DND-41 (cell line): ENCODE results near the gene RNF223.
"Not testable (repeated sequence)": the region's sequence is repeated elsewhere in the genome, so short reads cannot be mapped to it uniquely, and the experiment has no call there.

Experiments used
- ATAC-seq: fragments of 200-7000 bp; cut with Tn5 transposase; 3 replicates; pipeline ENCODE4 v1.9.1; 2021; ENCODE audit warnings: low read depth; ENCODE audit not compliant: insufficient read depth
- DNase-seq: peaks from one replicate; pipeline ENCODE4 v3.0.0-alpha.2; 2020
- H2AFZ ChIP-seq: 2 replicates; pipeline ENCODE4 v1.6.0; 2012; ENCODE audit warnings: low read depth, low read length
- H3K27ac ChIP-seq: 2 replicates; pipeline ENCODE4 v1.5.1; 2012; ENCODE audit warnings: low read length, inconsistent platforms
- H3K27me3 ChIP-seq: fragments of 200-600 bp; sonication (generic); 2 replicates; pipeline ENCODE4 v1.6.0; 2012; ENCODE audit warnings: low read length, mild to moderate bottlenecking, inconsistent platforms; ENCODE audit not compliant: insufficient read depth, poor library complexity
- H3K36me3 ChIP-seq: 2 replicates; pipeline ENCODE4 v1.5.1; 2012; ENCODE audit warnings: low read length, inconsistent platforms; ENCODE audit not compliant: insufficient read depth
- H3K4me1 ChIP-seq: 2 replicates; pipeline ENCODE4 v1.5.1; 2012; ENCODE audit warnings: mild to moderate bottlenecking, low read length; ENCODE audit not compliant: insufficient read depth
- H3K4me2 ChIP-seq: 2 replicates; pipeline ENCODE4 v1.6.0; 2012; ENCODE audit warnings: mild to moderate bottlenecking, moderate library complexity, low read length, inconsistent platforms; ENCODE audit not compliant: insufficient read depth
- H3K4me3 ChIP-seq, 2 experiments: fragments of 200-600 bp in 1 of 2; shearing (Covaris generic) in 1 of 2; 2 replicates each; pipeline ENCODE4 v1.5.1; 2012 to 2016; ENCODE audit warnings: inconsistent platforms in 2 of 2, low read length in 2 of 2, mild to moderate bottlenecking in 2 of 2, low read depth in 1 of 2, moderate library complexity in 1 of 2
- H3K79me2 ChIP-seq: 2 replicates; pipeline ENCODE4 v1.6.0; 2012; ENCODE audit warnings: low read length, inconsistent platforms; ENCODE audit not compliant: insufficient read depth
- H3K9ac ChIP-seq: 2 replicates; pipeline ENCODE4 v1.6.0; 2012; ENCODE audit warnings: low read depth, mild to moderate bottlenecking, inconsistent platforms, low read length, moderate library complexity
- H3K9me3 ChIP-seq: 2 replicates; pipeline ENCODE4 v1.5.1; 2012; ENCODE audit warnings: low read length, moderate library complexity, mild to moderate bottlenecking, inconsistent platforms; ENCODE audit not compliant: insufficient read depth, severe bottlenecking
- H4K20me1 ChIP-seq: 2 replicates; pipeline ENCODE4 v1.6.0; 2012; ENCODE audit warnings: low read length; ENCODE audit not compliant: insufficient read depth
- CTCF ChIP-seq: IDR thresholded peaks from 2 replicates; pipeline ENCODE4 v1.5.1; 2012; ENCODE audit warnings: borderline replicate concordance, low read length, moderate library complexity, mild to moderate bottlenecking; ENCODE audit not compliant: poor library complexity, severe bottlenecking; ENCODE audit errors: extremely low read depth
- EZH2 ChIP-seq: IDR thresholded peaks from 3 replicates; pipeline ENCODE4 v1.6.1; 2012; ENCODE audit warnings: borderline replicate concordance, low read depth, mild to moderate bottlenecking, moderate library complexity, low read length, inconsistent platforms; ENCODE audit not compliant: severe bottlenecking

RNF223 gene

DNA sequence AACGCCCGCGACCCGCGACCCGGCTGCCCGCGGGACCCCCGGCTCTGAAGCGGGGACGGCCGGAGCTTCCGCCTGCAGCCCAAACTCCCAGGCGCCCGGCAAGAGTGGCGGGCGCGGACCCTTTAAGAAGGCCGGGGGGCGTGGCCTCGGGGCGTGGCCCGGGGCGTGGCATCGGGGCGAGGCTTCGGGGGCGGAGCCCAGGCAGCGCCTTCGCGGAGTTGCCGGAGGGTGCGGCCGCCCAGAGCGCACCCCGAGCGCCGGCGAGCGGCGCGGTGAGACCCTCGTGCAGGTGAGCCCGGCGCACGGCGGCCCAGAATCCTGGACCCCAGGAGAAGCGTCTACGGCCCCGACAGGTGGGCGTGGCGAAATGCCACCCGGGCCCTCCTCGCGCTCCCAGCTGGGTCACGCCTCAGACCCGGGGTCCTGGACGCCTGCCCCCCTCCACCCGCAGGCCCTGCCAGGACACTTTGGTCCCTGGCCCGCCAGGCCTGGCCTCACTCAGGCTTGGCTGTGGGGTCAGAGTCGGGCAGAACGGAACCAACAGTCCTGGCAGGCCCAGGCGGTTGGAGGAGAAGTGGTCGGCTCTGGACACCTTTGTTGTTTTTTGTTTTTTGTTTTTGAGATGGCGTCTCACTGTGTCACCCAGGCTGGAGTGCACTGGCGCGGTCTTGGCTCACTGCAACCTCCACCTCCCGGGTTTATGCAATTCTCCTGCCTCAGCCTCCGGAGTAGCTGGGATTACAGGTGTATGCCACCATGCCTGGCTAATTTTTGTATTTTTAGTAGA is 14.4 kb downstream of the RNF223 start:
- Histone ChIP-seq H3K9me3 (no peaks in the 10 kb centered on the region), H3K27me3 (peaks cover 33% of the 10 kb centered on the region), H3K4me3 (peak overlapping the region; percentile 29 to 55; a peak in 3 of 4 replicates), H3K36me3 (no peaks in the 10 kb centered on the region), H3K27ac (no peak overlapping the region), H4K20me1 (peaks cover 29% of the 10 kb centered on the region), H2AFZ (peak overlapping the region; percentile 54; the same call in 1 of the 2 replicates), H3K4me2 (peak overlapping the region; percentile 61), H3K9ac (peak overlapping the region; percentile 46), H3K4me1 (peaks cover 17% of the 10 kb centered on the region), H3K79me2 (no peaks in the 10 kb centered on the region)
- DNase-seq = peak; percentile 94
- ATAC-seq = peak; percentile 93
- TF ChIP-seq EZH2 (no peak), CTCF (no peak)

GRCh38 chr1:1058921-1059493 is 15.1 kb downstream of the RNF223 start:
- ATAC-seq = peak; percentile 64
- Histone ChIP-seq H3K27ac (no peak overlapping the region), H3K9me3 (no peaks in the 10 kb centered on the region), H3K4me1 (peaks cover 17% of the 10 kb centered on the region), H2AFZ (peak overlapping the region; percentile 54), H3K36me3 (no peaks in the 10 kb centered on the region), H3K4me3 (peak overlapping the region; percentile 29 to 55; a peak in 3 of 4 replicates), H3K4me2 (peak overlapping the region; percentile 61), H4K20me1 (peaks cover 29% of the 10 kb centered on the region), H3K27me3 (peaks cover 33% of the 10 kb centered on the region), H3K9ac (peak overlapping the region; percentile 46), H3K79me2 (no peaks in the 10 kb centered on the region)
- DNase-seq = no peak
- TF ChIP-seq CTCF (peak; percentile 53), EZH2 (no peak)

DNA sequence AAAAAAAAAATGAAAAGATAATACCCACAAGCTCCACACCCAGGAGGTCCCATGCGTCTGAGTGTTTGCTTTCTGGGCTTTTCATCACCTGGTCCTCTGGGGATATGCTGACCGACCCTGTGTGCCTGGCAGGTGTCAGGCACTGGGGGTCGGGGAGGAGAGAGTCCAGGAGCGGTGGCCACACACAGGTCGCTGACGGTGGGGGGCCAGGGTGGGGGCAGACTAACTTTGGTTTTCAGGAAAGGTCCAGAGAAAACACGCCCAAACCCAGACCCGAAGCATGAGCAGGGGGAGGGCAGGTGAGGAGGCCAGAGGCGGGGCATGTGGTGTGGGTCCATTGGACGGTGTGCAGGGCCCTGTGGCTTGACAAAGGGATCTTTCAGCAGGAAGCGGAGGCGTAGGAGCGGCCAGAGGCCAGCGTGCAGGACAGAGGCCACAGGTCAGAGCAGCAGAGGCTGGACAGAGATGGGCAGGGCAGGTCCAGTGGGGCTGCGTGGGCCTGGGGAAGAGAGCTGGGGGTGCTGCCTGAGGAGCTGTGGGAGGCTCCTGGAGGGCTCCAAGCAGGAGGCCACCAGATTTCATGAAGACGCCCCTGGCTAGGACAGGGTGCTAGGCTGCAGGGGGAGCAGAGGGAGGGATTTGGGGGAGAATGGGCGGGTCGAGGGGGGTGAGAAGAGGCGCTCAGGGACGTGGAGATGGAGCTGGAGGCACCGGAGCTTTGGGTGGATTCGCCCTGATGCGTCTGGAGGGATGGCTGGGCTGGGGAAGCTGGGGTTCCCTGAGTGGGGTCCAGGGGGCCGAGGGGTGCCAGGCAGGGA is 15.8 kb downstream of the RNF223 start:
- H3K9ac ChIP-seq = peak overlapping the region; percentile 46; the same call in 1 of the 2 replicates
- peak overlapping the region in 1 of 2 experiments; percentile 55; a peak in 2 of 4 replicates for H3K4me3 ChIP-seq
- H4K20me1 ChIP-seq = peaks cover 24% of the 10 kb centered on the region
- H3K27ac ChIP-seq = no peak overlapping the region
- H3K27me3 ChIP-seq = peaks cover 29% of the 10 kb centered on the region
- H2AFZ ChIP-seq = no peak overlapping the region
- DNase-seq (no peak), ATAC-seq (no peak)
- peak overlapping the region; percentile 61 for H3K4me2 ChIP-seq
- H3K79me2 ChIP-seq = no peaks in the 10 kb centered on the region
- H3K9me3 ChIP-seq = no peaks in the 10 kb centered on the region
- TF ChIP-seq CTCF = no peak
- TF ChIP-seq EZH2 = no peak
- peaks cover 17% of the 10 kb centered on the region for H3K4me1 ChIP-seq
- H3K36me3 ChIP-seq = no peaks in the 10 kb centered on the region; the same call in 1 of the 2 replicates

DNA sequence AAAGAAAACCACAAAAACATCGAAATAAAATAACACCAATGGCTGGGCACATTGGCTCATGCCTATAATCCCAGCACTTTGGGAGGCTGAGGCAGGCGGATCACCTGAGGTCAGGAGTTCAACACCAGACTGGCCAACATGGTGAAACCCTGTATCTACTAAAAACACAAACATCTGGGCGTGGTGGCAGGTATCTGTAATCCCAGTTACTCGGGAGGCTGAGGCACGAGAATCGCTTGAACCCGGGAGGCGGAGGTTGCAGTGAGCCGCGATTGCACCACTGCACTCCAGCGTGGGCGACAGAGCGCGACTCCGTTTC is 16.4 kb downstream of the RNF223 start:
- H3K4me2 ChIP-seq, H2AFZ ChIP-seq, H3K9me3 ChIP-seq, DNase-seq, H3K36me3 ChIP-seq, H3K9ac ChIP-seq, H3K4me3 ChIP-seq, H3K27ac ChIP-seq, H3K79me2 ChIP-seq, ATAC-seq: not testable (repeated sequence)
- peaks cover 24% of the 10 kb centered on the region for H3K27me3 ChIP-seq
- H3K4me1 ChIP-seq = peaks cover 17% of the 10 kb centered on the region
- H4K20me1 ChIP-seq = peaks cover 19% of the 10 kb centered on the region
